ENCODE measurements around the gene CPD. TPM values are rescaled to one million over a fixed set of nuclear protein-coding genes. Genes with fewer than 3 reads are reported as not detected.

The CPD gene
- total and polyA plus RNA-seq, 2 of the 13 experiments (the other 11 are each of a cell fraction or from before 2014, with no cell fraction given) = 46.1 to 72.3 TPM

DNA sequence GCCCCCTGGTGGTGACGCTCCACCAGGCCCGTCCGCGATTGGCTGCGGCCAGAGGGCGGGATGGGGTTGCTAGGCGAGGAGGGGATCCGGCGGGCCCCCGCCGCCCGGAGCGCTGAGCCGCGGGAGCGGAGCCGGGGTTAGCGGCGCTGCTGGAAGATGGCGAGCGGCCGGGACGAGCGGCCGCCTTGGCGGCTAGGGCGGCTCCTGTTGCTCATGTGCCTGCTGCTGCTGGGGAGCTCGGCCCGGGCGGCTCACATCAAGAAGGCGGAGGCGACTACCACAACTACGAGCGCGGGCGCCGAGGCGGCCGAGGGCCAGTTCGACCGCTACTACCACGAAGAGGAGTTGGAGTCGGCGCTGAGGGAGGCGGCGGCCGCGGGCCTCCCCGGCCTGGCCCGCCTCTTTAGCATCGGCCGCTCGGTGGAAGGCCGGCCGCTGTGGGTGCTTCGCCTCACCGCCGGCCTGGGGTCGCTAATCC, at the start of gene CPD (continued):
- TF ChIP-seq, protein P1, sequence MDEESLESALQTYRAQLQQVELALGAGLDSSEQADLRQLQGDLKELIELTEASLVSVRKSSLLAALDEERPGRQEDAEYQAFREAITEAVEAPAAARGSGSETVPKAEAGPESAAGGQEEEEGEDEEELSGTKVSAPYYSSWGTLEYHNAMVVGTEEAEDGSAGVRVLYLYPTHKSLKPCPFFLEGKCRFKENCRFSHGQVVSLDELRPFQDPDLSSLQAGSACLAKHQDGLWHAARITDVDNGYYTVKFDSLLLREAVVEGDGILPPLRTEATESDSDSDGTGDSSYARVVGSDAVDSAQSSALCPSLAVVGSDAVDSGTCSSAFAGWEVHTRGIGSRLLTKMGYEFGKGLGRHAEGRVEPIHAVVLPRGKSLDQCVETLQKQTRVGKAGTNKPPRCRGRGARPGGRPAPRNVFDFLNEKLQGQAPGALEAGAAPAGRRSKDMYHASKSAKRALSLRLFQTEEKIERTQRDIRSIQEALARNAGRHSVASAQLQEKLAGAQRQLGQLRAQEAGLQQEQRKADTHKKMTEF (CRISPR knock-in tag; IDR thresholded peaks at IDR 0.05) = peak; percentile 83
- TF ChIP-seq IRF2 (CRISPR knock-in tag; IDR thresholded peaks at IDR 0.05) = no peak
- TF ChIP-seq, protein P2, sequence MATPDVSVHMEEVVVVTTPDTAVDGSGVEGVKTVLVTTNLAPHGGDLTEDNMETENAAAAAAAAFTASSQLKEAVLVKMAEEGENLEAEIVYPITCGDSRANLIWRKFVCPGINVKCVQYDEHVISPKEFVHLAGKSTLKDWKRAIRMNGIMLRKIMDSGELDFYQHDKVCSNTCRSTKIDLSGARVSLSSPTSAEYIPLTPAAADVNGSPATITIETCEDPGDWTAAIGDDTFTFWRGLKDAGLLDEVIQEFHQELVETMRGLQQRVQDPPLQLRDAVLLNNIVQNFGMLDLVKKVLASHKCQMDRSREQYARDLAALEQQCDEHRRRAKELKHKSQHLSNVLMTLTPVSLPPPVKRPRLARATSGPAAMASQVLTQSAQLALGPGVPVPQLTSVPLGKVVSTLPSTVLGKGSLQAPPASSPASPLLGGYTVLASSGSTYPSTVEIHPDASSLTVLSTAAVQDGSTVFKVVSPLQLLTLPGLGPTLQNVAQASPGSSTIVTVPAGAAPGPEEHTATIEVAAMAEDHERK (CRISPR knock-in tag; IDR thresholded peaks at IDR 0.05; ENCODE audit: low read depth) = no peak
- TF ChIP-seq, protein P3, sequence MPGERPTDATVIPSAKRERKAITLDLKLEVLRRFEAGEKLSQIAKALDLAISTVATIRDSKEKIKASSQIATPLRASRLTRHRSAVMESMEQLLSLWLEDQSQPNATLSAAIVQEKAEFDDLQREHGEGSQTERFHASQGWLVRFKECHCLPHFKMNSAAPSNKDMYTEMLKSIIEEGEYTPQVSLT (CRISPR knock-in tag; IDR thresholded peaks at IDR 0.05; ENCODE audit: borderline replicate concordance, low read depth) = no peak
- TF ChIP-seq, protein P4, sequence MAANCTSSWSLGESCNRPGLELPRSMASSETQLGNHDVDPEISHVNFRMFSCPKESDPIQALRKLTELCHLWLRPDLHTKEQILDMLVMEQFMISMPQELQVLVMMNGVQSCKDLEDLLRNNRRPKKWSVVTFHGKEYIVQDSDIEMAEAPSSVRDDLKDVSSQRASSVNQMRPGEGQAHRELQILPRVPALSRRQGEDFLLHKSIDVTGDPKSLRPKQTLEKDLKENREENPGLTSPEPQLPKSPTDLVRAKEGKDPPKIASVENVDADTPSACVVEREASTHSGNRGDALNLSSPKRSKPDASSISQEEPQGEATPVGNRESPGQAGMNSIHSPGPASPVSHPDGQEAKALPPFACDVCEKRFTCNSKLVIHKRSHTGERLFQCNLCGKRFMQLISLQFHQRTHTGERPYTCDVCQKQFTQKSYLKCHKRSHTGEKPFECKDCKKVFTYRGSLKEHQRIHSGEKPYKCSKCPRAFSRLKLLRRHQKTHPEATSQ (CRISPR knock-in tag; IDR thresholded peaks at IDR 0.05; ENCODE audit: borderline replicate concordance) = no peak; the same call in 1 of the 2 replicates
- TF ChIP-seq KLF9 (CRISPR knock-in tag; IDR thresholded peaks at IDR 0.05; ENCODE audit: low read depth) = no peak
- TF ChIP-seq MBD4 (IDR thresholded peaks at IDR 0.05; ENCODE audit: borderline replicate concordance, low read length) = no peak
- TF ChIP-seq ZKSCAN1 (IDR thresholded peaks at IDR 0.05; ENCODE audit: low read length) = no peak
- TF ChIP-seq ZNF773 (CRISPR knock-in tag; IDR thresholded peaks at IDR 0.05; ENCODE audit: borderline replicate concordance) = no peak; the same call in 1 of the 2 replicates
- TF ChIP-seq GATA4 (IDR thresholded peaks at IDR 0.05; ENCODE audit: borderline replicate concordance, low read depth) = 0 out of 2 replicates have a peak, but pooled peaks have one; percentile 54
- no peak for TF ChIP-seq PRPF4 (IDR thresholded peaks at IDR 0.05; ENCODE audit: low read depth, low read length, poor library complexity, severe bottlenecking)
- TF ChIP-seq, protein P5, sequence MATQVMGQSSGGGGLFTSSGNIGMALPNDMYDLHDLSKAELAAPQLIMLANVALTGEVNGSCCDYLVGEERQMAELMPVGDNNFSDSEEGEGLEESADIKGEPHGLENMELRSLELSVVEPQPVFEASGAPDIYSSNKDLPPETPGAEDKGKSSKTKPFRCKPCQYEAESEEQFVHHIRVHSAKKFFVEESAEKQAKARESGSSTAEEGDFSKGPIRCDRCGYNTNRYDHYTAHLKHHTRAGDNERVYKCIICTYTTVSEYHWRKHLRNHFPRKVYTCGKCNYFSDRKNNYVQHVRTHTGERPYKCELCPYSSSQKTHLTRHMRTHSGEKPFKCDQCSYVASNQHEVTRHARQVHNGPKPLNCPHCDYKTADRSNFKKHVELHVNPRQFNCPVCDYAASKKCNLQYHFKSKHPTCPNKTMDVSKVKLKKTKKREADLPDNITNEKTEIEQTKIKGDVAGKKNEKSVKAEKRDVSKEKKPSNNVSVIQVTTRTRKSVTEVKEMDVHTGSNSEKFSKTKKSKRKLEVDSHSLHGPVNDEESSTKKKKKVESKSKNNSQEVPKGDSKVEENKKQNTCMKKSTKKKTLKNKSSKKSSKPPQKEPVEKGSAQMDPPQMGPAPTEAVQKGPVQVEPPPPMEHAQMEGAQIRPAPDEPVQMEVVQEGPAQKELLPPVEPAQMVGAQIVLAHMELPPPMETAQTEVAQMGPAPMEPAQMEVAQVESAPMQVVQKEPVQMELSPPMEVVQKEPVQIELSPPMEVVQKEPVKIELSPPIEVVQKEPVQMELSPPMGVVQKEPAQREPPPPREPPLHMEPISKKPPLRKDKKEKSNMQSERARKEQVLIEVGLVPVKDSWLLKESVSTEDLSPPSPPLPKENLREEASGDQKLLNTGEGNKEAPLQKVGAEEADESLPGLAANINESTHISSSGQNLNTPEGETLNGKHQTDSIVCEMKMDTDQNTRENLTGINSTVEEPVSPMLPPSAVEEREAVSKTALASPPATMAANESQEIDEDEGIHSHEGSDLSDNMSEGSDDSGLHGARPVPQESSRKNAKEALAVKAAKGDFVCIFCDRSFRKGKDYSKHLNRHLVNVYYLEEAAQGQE (IDR thresholded peaks at IDR 0.05; ENCODE audit: borderline replicate concordance in 1 of 2, low read depth in 1 of 2, low read length in 2 of 2) = peak in 1 of 2 experiments; percentile 34; a peak in 1 of 4 replicates
- no peak for TF ChIP-seq JDP2 (CRISPR knock-in tag; IDR thresholded peaks at IDR 0.05; ENCODE audit: borderline replicate concordance)
- TF ChIP-seq, protein P6, sequence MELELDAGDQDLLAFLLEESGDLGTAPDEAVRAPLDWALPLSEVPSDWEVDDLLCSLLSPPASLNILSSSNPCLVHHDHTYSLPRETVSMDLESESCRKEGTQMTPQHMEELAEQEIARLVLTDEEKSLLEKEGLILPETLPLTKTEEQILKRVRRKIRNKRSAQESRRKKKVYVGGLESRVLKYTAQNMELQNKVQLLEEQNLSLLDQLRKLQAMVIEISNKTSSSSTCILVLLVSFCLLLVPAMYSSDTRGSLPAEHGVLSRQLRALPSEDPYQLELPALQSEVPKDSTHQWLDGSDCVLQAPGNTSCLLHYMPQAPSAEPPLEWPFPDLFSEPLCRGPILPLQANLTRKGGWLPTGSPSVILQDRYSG (CRISPR knock-in tag; IDR thresholded peaks at IDR 0.05) = 0 out of 2 replicates have a peak, but pooled peaks have one; percentile 68
- TF ChIP-seq XRCC5 (optimal IDR thresholded peaks at IDR 0.05; ENCODE audit: low read length) = peak; percentile 48
- peak; percentile 20; the same call in 1 of the 2 replicates for TF ChIP-seq REPIN1 (CRISPR knock-in tag; IDR thresholded peaks at IDR 0.05; ENCODE audit: borderline replicate concordance, low read depth)
- TF ChIP-seq ZFAT (CRISPR knock-in tag; conservative IDR thresholded peaks at IDR 0.05) = no peak
- no peak; the same call in 1 of the 2 replicates for TF ChIP-seq REL (CRISPR knock-in tag; conservative IDR thresholded peaks at IDR 0.05)
- TF ChIP-seq SMYD3 (CRISPR knock-in tag; IDR thresholded peaks at IDR 0.05) = no peak; the same call in 1 of the 2 replicates
